ENCODE results near the gene CCDC137.

CCDC137 gene

DNA sequence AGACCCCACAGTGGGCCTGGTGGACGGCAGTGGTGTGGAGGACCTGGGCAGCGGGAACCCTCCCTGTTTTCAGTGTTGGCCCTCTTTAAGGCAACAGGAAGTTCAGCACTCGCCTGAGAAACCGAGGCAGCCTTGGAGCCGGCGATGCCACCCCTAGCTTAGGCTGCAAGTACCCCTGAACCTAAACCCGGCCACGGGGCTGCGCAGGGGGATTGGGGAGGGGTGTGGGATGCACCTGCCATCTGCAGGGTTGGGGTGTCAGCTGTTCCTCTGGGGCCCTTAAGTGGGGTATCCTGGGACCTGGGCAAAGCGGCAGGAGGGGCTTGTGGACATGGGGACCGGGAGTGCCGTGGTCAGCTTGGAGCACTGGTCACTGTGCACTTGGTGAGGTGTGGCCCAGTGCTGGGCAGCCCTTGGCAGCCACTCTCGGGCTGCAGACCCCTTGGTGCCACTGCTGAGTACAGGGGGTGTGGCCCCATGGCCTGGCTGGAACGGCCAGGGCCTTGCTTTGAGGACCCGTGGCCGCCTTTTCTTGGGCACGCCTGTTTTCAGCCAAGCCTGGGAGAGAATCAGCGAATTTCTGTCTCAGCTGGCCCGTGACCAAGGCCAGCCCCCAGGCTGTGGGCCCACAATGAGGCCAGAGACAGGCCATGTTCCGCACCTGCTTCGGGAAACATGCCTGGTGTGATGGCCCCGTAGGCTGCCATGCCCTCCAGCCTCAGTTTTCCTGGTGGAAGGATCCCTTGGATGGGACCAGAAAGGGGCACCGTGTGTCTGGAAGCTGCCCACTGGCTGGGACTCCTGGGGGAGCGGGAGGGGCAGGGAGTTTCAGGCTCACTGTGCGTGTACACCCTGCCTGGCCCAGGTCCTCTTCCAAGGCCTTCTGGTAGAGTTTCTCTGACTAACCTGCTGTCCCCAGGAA, 41.4 kb downstream of the CCDC137 start:
- TF ChIP-seq, protein P1, sequence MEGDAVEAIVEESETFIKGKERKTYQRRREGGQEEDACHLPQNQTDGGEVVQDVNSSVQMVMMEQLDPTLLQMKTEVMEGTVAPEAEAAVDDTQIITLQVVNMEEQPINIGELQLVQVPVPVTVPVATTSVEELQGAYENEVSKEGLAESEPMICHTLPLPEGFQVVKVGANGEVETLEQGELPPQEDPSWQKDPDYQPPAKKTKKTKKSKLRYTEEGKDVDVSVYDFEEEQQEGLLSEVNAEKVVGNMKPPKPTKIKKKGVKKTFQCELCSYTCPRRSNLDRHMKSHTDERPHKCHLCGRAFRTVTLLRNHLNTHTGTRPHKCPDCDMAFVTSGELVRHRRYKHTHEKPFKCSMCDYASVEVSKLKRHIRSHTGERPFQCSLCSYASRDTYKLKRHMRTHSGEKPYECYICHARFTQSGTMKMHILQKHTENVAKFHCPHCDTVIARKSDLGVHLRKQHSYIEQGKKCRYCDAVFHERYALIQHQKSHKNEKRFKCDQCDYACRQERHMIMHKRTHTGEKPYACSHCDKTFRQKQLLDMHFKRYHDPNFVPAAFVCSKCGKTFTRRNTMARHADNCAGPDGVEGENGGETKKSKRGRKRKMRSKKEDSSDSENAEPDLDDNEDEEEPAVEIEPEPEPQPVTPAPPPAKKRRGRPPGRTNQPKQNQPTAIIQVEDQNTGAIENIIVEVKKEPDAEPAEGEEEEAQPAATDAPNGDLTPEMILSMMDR (IDR thresholded peaks at IDR 0.05; ENCODE audit: borderline replicate concordance, control extremely low read depth, extremely low read depth, insufficient read depth, missing control alignments): no peak
- no peak for DNase-seq (ENCODE audit: low spot score)
- in situ Hi-C loops (cut with MboI; ENCODE audit: low sequenced_read_pairs, unreplicated experiment): no loop called here

DNA sequence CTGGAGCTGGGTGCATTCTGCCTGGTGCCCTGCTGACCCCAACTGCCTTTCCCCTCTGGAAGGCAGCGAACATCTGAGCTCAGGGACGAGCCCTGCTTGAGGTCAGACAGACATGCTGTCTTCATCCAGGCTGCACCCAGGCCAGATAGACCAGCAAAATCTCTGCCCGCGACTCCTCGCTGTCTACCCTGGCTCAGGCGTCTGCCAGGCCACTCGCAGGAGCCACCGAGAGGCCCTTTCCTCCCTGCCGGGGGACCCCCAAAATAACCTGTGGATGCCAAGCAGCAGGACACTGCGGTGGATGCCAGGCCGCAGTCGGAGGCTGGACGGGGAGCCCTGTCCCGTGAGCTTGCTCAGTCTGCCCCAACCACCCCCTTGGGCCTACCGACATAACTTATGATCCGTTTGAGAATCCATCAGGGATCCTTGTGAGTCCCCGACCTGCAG, 42.2 kb downstream of the CCDC137 start:
- no peak for DNase-seq (ENCODE audit: low spot score)
- in situ Hi-C loops (cut with MboI; ENCODE audit: low sequenced_read_pairs, unreplicated experiment): no loop called here
- TF ChIP-seq, protein P1 (IDR thresholded peaks at IDR 0.05; ENCODE audit: borderline replicate concordance, control extremely low read depth, extremely low read depth, insufficient read depth, missing control alignments): no peak

DNA sequence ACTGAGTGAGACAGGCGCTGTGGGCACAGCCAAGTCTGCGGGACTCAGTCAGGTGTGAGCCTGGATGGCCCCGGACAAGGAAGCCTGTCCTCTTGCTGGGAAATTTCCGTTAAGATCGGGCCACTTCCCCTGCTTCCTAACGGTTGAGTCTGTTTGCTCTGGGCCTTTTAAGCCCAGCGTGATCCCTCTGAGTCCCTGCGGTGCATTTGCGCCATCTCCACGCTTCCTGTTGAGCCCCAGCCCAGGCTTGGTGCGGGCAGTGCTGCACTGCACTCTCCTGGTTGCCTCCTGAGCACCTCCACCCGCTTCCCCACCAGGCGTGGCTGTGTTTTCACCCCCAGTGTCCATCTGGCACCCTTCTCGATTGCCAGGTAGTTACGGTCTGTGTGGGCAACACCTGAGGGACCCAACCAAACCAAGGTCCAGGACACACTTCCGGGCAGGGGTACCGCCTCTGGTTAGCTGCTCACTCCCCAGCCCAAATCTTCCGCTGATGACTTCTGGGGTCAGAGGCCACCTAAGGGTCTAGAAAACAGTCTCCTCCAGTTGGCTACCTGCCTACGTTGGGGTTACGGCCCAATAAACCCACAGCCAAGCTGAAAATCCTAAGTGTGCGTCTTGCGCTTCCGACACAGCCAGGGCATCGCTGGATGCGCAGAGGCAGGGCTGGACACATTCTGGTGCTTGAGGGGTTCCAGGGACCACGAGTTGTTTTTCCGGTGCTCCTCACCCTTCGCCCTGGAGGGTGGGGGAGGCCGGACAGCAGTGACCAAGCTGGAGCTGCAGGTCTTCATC, 44.2 kb downstream of the CCDC137 start:
- no peak for DNase-seq (ENCODE audit: low spot score)
- in situ Hi-C loops (cut with MboI; ENCODE audit: low sequenced_read_pairs, unreplicated experiment): no loop called here
- TF ChIP-seq, protein P1 (IDR thresholded peaks at IDR 0.05; ENCODE audit: borderline replicate concordance, control extremely low read depth, extremely low read depth, insufficient read depth, missing control alignments): no peak

DNA sequence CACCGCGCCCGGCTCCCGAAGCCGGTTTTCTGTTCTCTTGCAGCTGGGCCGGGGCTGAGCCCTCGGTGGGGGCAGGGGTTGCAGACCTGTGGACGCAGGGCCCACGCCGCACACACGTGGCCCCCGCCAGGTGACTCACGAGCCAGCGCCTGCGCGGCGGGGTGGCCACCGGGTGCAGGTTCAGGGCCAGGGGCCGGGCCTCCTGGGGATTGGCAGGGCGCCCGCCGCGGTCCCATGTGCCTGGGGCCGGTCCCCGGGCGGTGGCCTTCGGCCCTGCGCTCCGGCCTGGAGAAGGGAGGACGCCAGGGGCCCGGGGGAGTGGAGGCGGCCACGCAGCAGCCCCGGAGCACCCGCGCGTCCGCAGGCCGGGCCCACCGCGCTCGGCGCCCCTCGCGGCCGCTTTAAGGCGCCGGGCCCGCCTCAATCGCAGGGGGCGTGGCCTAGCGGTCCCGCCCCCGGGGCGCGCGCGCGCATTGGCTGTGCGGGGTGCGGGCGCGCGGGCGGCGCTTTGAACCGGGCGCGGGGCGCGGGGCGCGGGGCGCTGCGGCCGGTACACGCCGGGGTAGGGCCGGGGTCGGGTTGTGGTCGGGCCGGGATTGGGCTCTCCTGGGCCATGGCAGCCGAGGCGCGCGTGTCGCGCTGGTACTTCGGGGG, 45.4 kb downstream of the CCDC137 start, which contains the start of gene SLC25A10:
TSS of gene SLC25A10 (plus strand) at position 471 of the 654 bp plus-strand sequence. CDS start at position 614, 143 bp downstream.
- in situ Hi-C loops (cut with MboI; ENCODE audit: low sequenced_read_pairs, unreplicated experiment): no loop called here
- TF ChIP-seq, protein P1 (IDR thresholded peaks at IDR 0.05; ENCODE audit: borderline replicate concordance, control extremely low read depth, extremely low read depth, insufficient read depth, missing control alignments): no peak
- peak; percentile 94 for DNase-seq (ENCODE audit: low spot score)

DNA sequence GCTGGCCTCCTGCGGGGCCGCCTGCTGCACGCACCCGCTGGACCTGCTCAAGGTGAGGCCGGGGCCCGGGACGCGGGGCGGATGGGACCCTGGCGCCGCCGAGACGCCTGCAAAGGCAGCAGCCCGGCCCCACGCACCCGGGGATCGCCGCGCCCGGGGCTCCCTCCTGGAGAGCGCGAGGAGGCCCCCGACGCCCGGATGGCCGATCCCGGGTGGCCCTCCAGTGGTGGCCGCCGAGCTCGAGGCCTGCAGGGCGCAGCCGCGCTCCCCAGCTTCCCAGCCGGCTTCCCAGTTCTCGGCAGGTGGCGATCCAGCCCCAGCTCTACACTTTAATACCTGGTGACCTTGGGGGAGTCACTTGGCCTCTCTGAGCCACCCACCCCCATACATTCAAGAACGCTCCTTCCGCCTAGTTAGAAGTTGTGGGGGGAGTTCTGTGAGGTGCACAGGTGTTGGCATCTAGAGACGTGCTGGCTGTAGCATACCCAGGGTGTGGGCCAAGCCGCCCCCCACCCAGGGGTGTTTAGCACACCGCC, 46.0 kb downstream of the CCDC137 start:
- DNase-seq (ENCODE audit: low spot score): peak; percentile 75
- in situ Hi-C loops (cut with MboI; ENCODE audit: low sequenced_read_pairs, unreplicated experiment): no loop called here
- TF ChIP-seq, protein P1 (IDR thresholded peaks at IDR 0.05; ENCODE audit: borderline replicate concordance, control extremely low read depth, extremely low read depth, insufficient read depth, missing control alignments): peak; percentile 19
